Left kidney (tissue), 2 donors: ENCODE results near the gene MYORG. TPM values are rescaled to one million over a fixed set of nuclear protein-coding genes. Genes with fewer than 3 reads are reported as not detected.
"Not testable (repeated sequence)": the region's sequence is repeated elsewhere in the genome, so short reads cannot be mapped to it uniquely, and the experiment has no call there.

ENCODE experiments used
- DNase-seq: peaks from one replicate; pipeline ENCODE4 v3.0.0-alpha.2; 2013
- polyA plus RNA-seq: library from polyadenylated mRNA; unstranded; fragments of 120-200 nt; gene quantifications from one replicate; pipeline ENCODE4 v1.2.1, GENCODE V29; 2013; ENCODE audit not compliant: insufficient read length

Gene MYORG
- polyA plus RNA-seq, 1 donor, result 9.3 TPM

- DNase-seq, result no peak
Measured at GRCh38 chr9:34370335-34370969, 6.2 kb downstream of the MYORG start.

- no peak for DNase-seq
Measured at GRCh38 chr9:34369636-34370035, 7.1 kb downstream of the MYORG start.

GRCh38 chr9:34368796-34369195, 7.9 kb downstream of the MYORG start:
- DNase-seq, result not testable (repeated sequence)

GRCh38 chr9:34367751-34368410, 8.8 kb downstream of the MYORG start:
- DNase-seq, result not testable (repeated sequence)

GRCh38 chr9:34366365-34366764, 10.3 kb downstream of the MYORG start:
- no peak for DNase-seq

GRCh38 chr9:34365282-34365681, 11.4 kb downstream of the MYORG start:
- DNase-seq, result no peak

GRCh38 chr9:34363619-34364351, 12.9 kb downstream of the MYORG start:
- DNase-seq, result no peak

- DNase-seq, result no peak
Measured at GRCh38 chr9:34362614-34363214, 14.0 kb downstream of the MYORG start.

- not testable (repeated sequence) for DNase-seq
Measured at GRCh38 chr9:34352957-34353356, 23.7 kb downstream of the MYORG start.

- DNase-seq, result not testable (repeated sequence)
Measured at GRCh38 chr9:34352122-34352652, 24.5 kb downstream of the MYORG start.

GRCh38 chr9:34349324-34349723, 27.4 kb downstream of the MYORG start:
- no peak for DNase-seq

- DNase-seq, result no peak
Measured at GRCh38 chr9:34347800-34348158, 28.9 kb downstream of the MYORG start.

GRCh38 chr9:34346873-34347799, 29.6 kb downstream of the MYORG start:
- no peak for DNase-seq

- no peak for DNase-seq
Measured at GRCh38 chr9:34343605-34344004, 33.1 kb downstream of the MYORG start.

GRCh38 chr9:34343090-34343489, 33.6 kb downstream of the MYORG start:
- no peak for DNase-seq

GRCh38 chr9:34341659-34342295, 34.9 kb downstream of the MYORG start:
- no peak for DNase-seq

GRCh38 chr9:34338665-34339385, 37.9 kb downstream of the MYORG start:
- DNase-seq, result no peak

GRCh38 chr9:34338079-34338478, 38.6 kb downstream of the MYORG start:
- not testable (repeated sequence) for DNase-seq

GRCh38 chr9:34337403-34337802, 39.3 kb downstream of the MYORG start:
- no peak for DNase-seq

GRCh38 chr9:34335376-34335775, 41.3 kb downstream of the MYORG start:
- DNase-seq, result no peak
